ENCODE results near the gene BGN. TPM values are rescaled to one million over a fixed set of nuclear protein-coding genes. Genes with fewer than 3 reads are reported as not detected.

Gene BGN
- total RNA-seq, 2 experiments from 2014 or later = not detected

DNA sequence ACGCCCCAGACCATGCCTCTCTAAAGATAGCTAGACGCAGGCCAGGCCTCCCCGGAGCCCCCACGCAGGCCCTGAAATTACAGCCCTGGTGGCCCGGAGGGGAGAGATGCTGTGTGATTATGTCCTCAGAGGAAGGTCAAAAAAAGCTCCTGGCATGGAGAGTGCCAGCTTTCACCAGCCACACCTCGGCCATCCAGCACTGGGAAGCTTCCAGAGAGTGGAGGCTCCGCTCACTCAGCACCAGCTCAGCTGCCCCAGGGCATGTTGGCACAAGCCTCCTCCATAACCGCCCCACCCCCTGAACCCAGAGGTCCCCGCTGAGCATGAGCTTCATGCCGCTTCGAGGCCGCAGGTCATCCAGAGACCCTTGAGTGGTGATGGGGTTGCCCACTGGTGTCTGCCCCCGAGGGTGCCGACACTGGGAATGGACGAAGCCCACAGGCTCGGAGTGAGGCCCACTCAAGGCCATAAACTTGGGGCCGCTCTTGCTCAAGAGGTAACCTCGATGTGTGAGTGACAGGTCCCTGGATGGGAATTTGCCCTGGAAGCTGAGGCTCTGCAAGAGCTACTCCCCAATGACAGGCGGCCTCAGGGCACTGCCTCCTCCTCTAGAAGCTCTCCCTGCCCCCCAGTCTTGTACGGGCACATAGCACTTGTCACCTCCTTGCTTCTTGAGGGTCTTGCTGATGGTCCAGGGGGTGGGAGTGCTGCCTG lies 4.4 kb upstream of the BGN start:
- intact Hi-C loops (cut with micrococcal nuclease) = no loop called here

DNA sequence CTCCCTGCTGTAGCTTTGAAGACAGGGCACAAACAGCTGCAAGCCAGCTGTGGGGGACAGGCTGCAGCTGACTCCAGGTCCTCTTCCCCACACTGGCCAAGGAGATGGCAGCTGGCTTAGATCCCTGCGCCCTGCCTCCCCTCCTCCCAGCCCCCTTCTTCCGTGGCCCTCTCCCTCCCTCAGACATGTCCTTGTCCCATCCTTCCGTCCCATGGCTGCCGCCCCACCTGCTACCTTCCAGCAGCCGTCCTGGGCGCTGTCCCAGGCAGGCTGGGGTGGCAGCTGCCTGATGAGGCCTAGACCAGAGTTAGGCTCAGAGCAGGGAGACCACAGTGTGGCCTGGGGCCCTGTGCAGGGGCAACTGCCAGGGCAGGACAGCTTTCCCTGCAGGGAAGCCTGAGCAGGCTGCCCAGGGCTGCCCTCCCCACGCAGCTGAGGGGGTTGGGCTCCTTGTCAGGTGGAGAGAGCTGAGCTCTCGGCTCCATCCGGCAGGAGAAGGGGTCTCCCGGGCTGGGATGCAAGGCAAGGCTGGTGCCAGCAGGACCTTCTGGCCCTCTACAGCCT lies 3.3 kb upstream of the BGN start:
- intact Hi-C loops (cut with micrococcal nuclease) = no loop called here
- Mint-ChIP-seq H3K4me1 (ENCODE audit: low read depth) (peaks cover 2% of the 10 kb centered on the region), H3K27me3 (no peaks in the 10 kb centered on the region), H3K36me3 (no peaks in the 10 kb centered on the region), H3K9me3 (no peaks in the 10 kb centered on the region), H3K27ac (no peak overlapping the region), H3K4me3 (no peak overlapping the region)
- POLR2A ChIA-PET = no interaction called here
- CTCF ChIA-PET = interaction anchor here (0.9 kb wide), 1 partner anchor 15 kb away, joined by 3 read pairs; no protein-coding TSS in a partner anchor
- DNase-seq = no peak

More for the DNA sequence above, 4.4 kb upstream of the BGN start:
- DNase-seq = no peak
- H3K9me3 Mint-ChIP-seq = no peaks in the 10 kb centered on the region
- H3K27me3 Mint-ChIP-seq = no peaks in the 10 kb centered on the region
- H3K4me1 Mint-ChIP-seq (ENCODE audit: low read depth) = peaks cover 2% of the 10 kb centered on the region
- no peak overlapping the region for H3K4me3 Mint-ChIP-seq
- H3K27ac Mint-ChIP-seq = no peak overlapping the region
- ChIA-PET POLR2A (no interaction called here), CTCF (interaction anchor here (0.9 kb wide), 1 partner anchor 17 kb away, joined by 3 read pairs; no protein-coding TSS in a partner anchor)
- no peaks in the 10 kb centered on the region for H3K36me3 Mint-ChIP-seq

DNA sequence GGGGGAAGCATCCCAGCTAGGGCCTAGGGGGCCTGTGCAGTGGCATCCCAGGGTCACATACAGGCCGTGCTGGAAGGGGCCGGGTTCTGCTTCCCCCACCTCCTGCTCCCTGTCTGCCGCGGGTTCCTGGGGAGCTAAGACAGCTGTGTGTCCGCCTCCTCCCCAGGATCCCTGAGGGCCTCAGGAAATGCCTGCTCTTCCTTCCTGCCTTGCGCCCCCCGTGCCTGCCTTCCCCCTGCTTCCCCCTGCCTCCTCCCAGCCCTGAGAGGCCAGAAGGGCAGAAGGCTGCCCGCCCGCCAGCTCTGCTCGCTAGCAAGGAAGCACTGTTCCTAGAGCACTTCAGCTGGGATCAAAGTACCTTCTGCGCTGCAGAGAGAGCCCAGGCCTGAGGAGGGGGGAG lies 2.9 kb upstream of the BGN start:
- CTCF ChIA-PET = interaction anchor here (0.9 kb wide), 1 partner anchor 14 kb away, joined by 3 read pairs; no protein-coding TSS in a partner anchor
- no peak for DNase-seq
- intact Hi-C loops (cut with micrococcal nuclease) = no loop called here
- H3K9me3 Mint-ChIP-seq = no peaks in the 10 kb centered on the region
- H3K27me3 Mint-ChIP-seq = no peaks in the 10 kb centered on the region
- no peak overlapping the region for H3K27ac Mint-ChIP-seq
- POLR2A ChIA-PET = no interaction called here
- H3K36me3 Mint-ChIP-seq = no peaks in the 10 kb centered on the region
- H3K4me1 Mint-ChIP-seq (ENCODE audit: low read depth) = peaks cover 2% of the 10 kb centered on the region
- H3K4me3 Mint-ChIP-seq = no peak overlapping the region

DNA sequence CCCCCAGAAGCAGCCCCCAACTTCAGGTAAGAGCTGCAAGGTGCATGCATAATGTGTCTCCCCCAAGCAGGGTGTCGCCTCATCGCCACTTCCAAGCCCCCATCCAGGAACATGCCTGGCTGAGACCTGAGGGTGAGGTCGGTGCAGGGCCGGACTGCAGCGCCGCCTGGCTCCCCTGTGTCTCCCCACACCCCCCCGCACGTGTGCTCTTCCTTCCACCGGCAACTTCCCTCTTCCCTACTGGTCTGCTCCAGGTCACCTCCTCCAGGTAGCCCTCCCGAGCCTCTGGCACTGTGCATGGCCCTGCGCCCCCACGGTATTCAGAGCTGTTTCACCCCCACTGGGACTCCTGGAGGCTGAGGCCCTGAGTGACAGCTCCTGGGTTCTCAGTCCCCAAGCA lies 2.2 kb upstream of the BGN start:
- H3K27me3 Mint-ChIP-seq = no peaks in the 10 kb centered on the region
- ChIA-PET CTCF (interaction anchor here (0.9 kb wide), 1 partner anchor 14 kb away, joined by 3 read pairs; no protein-coding TSS in a partner anchor), POLR2A (no interaction called here)
- no peak overlapping the region for H3K4me3 Mint-ChIP-seq
- H3K27ac Mint-ChIP-seq = no peak overlapping the region
- no peaks in the 10 kb centered on the region for H3K9me3 Mint-ChIP-seq
- no peak for DNase-seq
- no peaks in the 10 kb centered on the region for H3K36me3 Mint-ChIP-seq
- peaks cover 2% of the 10 kb centered on the region for H3K4me1 Mint-ChIP-seq (ENCODE audit: low read depth)
- intact Hi-C loops (cut with micrococcal nuclease) = no loop called here

DNA sequence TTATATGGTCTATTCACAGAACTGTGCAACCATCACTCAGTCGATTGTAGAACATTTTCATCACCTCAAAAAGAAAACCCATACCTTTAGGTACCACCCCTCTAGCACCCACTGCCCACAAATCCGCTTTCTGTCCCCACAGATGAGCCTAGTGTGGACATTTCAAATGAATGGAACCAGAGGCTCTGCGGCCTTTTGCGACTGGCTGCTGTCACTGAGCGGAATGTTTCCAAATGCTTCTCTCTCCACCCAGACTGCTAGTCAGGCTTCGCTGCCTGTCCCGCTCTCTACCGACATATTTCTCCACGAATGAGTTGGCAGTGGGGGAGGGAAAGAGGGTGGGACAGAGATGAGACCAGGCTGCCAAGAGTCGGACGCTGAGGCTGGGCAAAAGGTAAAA lies 1.7 kb upstream of the BGN start:
- Mint-ChIP-seq H3K9me3 (no peaks in the 10 kb centered on the region), H3K4me1 (ENCODE audit: low read depth) (peaks cover 2% of the 10 kb centered on the region), H3K36me3 (no peaks in the 10 kb centered on the region), H3K4me3 (no peak overlapping the region), H3K27me3 (no peaks in the 10 kb centered on the region), H3K27ac (no peak overlapping the region)
- no peak for DNase-seq
- ChIA-PET POLR2A (no interaction called here), CTCF (no interaction called here)
- intact Hi-C loops (cut with micrococcal nuclease) = no loop called here

DNA sequence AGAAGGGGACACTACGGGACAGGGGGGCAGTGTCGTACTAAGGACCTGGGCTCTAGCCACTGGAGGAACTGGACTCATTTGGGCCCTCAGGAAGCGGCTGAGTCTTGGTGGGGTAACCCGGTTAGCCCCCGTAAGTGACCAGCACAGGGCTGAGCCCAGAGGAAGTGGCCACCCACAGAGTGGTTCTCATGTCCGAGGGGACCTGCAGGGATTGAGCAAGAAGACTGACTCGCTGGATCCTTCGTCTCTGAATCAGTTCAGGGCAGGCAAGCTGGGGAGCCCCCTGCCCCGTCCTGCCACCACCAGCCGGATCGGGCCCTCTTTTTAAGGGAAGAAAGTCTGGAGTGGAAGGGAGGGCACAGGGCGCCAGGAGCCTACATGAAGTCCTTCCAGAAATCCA lies 719 bp upstream of the BGN start:
- no peaks in the 10 kb centered on the region for H3K9me3 Mint-ChIP-seq
- no peaks in the 10 kb centered on the region for H3K36me3 Mint-ChIP-seq
- intact Hi-C loops (cut with micrococcal nuclease) = no loop called here
- no peaks in the 10 kb centered on the region for H3K27me3 Mint-ChIP-seq
- H3K27ac Mint-ChIP-seq = no peak overlapping the region
- peaks cover 2% of the 10 kb centered on the region for H3K4me1 Mint-ChIP-seq (ENCODE audit: low read depth)
- CTCF ChIA-PET = no interaction called here
- no peak overlapping the region for H3K4me3 Mint-ChIP-seq
- no peak for DNase-seq
- POLR2A ChIA-PET = no interaction called here

DNA sequence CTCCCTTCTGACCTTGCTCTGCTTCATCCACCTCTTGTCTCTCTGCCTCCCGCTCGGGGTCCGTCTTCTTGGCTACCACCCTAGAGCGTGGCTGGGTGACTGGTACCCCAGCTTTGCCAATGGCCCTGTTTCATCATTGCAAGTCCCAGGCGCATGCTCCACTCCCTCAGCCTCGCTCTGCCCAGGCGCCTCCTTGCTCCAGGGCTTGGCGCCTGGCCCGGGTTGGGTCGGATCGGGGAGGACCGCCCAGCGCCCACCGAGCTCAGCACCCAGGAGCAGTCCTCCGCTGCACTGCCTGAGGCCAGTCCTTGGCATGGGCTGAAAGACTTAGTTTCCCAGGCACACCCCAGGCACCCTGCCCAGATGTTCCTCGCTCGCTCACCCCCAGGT lies 577 bp downstream of the BGN start:
- POLR2A ChIA-PET = no interaction called here
- Mint-ChIP-seq H3K27me3 (no peaks in the 10 kb centered on the region), H3K4me3 (no peak overlapping the region), H3K36me3 (no peaks in the 10 kb centered on the region), H3K27ac (no peak overlapping the region), H3K9me3 (no peaks in the 10 kb centered on the region), H3K4me1 (ENCODE audit: low read depth) (peaks cover 2% of the 10 kb centered on the region)
- intact Hi-C loops (cut with micrococcal nuclease) = no loop called here
- CTCF ChIA-PET = no interaction called here
- DNase-seq = no peak

DNA sequence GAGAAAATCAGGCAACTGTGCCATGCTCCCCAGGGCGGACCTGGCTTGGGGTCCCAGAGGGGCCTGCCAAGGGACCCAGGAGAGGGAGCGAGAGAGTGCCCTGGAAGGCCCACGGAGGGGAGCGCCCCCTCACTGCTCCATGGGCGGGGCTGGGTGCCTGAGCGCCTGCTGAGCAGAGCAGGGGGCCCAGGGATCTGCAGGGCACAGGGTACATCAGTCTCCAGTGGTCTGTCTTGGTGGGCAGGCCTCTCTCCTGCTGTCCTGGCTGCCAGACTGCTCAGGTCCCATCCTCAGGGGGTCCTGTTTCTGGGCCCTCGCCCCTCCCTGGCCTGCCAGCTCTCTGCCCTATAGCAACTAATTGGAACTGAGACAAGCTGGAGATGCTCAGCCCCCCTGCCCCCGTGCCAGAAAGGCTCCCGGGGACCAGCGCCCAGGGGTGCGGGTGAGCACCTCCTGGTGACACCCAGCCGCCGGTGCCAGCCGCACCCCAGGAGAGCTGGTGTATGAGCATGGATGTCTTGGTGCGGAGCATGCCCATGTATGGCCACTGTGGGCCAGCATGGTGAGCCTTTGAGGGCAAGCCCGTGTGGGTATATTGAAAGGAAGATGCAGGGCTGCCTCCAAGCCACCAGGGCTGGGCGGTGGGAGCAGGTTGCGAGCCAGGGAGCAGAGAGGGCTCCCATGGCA lies 1.3 kb downstream of the BGN start:
- no peaks in the 10 kb centered on the region for H3K36me3 Mint-ChIP-seq
- ChIA-PET CTCF (no interaction called here), POLR2A (no interaction called here)
- no peaks in the 10 kb centered on the region for H3K9me3 Mint-ChIP-seq
- no peak for DNase-seq
- H3K27me3 Mint-ChIP-seq = no peaks in the 10 kb centered on the region
- H3K27ac Mint-ChIP-seq = no peak overlapping the region
- H3K4me1 Mint-ChIP-seq (ENCODE audit: low read depth) = peaks cover 2% of the 10 kb centered on the region
- H3K4me3 Mint-ChIP-seq = no peak overlapping the region
- intact Hi-C loops (cut with micrococcal nuclease) = no loop called here

DNA sequence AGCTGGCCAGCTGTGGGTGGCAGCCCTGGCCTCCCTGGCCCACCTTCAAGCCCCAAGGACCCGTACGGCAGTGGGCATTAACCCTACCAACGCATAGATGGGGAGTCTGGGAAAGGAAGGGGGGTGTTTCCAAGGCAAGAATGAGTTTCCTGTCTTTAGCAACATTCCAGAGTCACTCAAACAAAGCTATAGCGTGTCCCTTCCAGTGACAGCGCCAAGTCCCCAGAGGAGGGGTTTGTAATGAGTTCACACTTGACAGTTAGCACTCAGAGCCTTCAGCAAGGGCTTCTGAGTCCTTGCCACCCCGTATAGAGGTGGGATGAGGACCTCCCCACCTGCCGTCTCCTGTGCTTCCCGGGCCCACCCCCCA lies 1.8 kb downstream of the BGN start:
- no peaks in the 10 kb centered on the region for H3K36me3 Mint-ChIP-seq
- ChIA-PET POLR2A (no interaction called here), CTCF (no interaction called here)
- H3K4me3 Mint-ChIP-seq = no peak overlapping the region
- intact Hi-C loops (cut with micrococcal nuclease) = no loop called here
- H3K9me3 Mint-ChIP-seq = no peaks in the 10 kb centered on the region
- no peak for DNase-seq
- H3K27me3 Mint-ChIP-seq = no peaks in the 10 kb centered on the region
- peaks cover 2% of the 10 kb centered on the region for H3K4me1 Mint-ChIP-seq (ENCODE audit: low read depth)
- H3K27ac Mint-ChIP-seq = no peak overlapping the region

DNA sequence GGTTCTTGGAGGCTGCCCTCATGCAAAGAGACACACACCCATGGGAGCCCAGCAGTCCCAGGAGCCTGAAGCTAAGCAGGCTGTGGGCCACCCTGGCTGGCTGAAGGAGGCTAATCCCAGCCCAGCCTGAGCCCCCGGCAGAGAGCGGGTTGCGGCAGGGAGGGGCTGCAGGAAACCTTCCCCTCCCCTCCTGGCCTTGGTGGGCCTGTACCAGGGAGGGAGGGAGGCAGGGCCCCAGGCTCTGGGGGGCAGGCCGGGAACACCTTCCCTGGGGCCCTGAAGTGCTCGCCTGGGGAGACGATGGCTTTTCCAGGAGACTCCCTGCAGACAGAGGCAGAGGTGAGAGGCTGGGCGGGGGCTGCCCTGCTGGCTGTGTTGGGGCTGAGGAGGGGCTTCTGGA lies 3.7 kb downstream of the BGN start:
- DNase-seq = no peak
- H3K4me3 Mint-ChIP-seq = no peak overlapping the region
- H3K27me3 Mint-ChIP-seq = no peaks in the 10 kb centered on the region
- no peak overlapping the region for H3K27ac Mint-ChIP-seq
- POLR2A ChIA-PET = no interaction called here
- peaks cover 2% of the 10 kb centered on the region for H3K4me1 Mint-ChIP-seq (ENCODE audit: low read depth)
- no peaks in the 10 kb centered on the region for H3K9me3 Mint-ChIP-seq
- CTCF ChIA-PET = no interaction called here
- H3K36me3 Mint-ChIP-seq = no peaks in the 10 kb centered on the region
- intact Hi-C loops (cut with micrococcal nuclease) = no loop called here

DNA sequence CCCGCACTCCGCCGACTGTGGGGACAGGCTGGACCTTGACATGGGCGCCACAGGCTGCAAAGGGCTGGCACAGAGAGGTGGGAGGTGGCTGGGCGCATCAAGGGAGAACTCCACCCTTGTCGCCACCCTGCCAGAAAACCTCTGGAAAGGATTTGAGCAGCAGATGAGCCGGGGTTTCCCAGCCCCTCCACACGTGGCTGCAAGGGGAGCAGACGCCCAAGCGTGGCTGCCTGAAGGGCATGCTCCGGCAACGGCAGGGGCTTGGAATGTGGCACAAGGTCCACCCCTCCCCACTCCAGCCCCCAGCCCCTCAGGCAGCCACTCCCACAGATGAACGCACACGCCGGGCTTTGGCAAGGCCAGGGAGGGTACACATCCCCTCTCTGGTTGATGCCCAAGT lies 4.6 kb downstream of the BGN start:
- DNase-seq = no peak
- Mint-ChIP-seq H3K27ac (no peak overlapping the region), H3K27me3 (no peaks in the 10 kb centered on the region), H3K9me3 (no peaks in the 10 kb centered on the region), H3K4me3 (no peak overlapping the region), H3K36me3 (no peaks in the 10 kb centered on the region), H3K4me1 (ENCODE audit: low read depth) (peaks cover 2% of the 10 kb centered on the region)
- POLR2A ChIA-PET = no interaction called here
- CTCF ChIA-PET = no interaction called here
- intact Hi-C loops (cut with micrococcal nuclease) = no loop called here

DNA sequence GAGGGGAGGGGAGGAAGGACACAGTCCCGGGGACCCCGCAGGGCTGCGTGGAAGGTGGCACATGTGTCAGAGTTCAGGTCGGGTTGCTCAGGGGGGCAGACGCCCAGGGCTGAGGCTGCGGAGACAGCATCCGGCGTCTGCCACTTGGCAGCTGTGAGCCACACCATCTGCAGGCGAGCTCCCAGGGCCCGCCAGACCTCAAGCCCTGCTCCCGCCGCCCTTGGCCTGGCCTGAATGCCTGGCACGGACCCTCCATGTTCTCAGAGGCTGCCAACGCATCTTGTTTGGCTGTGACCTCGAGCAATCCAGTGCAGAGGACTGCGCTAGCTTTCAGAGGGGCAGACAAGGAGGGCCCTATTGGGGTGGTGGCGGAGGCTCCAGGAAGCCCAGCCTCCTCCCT lies 5.1 kb downstream of the BGN start:
- no peak overlapping the region for H3K4me3 Mint-ChIP-seq
- intact Hi-C loops (cut with micrococcal nuclease) = no loop called here
- CTCF ChIA-PET = no interaction called here
- peaks cover 2% of the 10 kb centered on the region for H3K4me1 Mint-ChIP-seq (ENCODE audit: low read depth)
- no peaks in the 10 kb centered on the region for H3K27me3 Mint-ChIP-seq
- POLR2A ChIA-PET = no interaction called here
- DNase-seq = no peak
- H3K9me3 Mint-ChIP-seq = no peaks in the 10 kb centered on the region
- H3K27ac Mint-ChIP-seq = no peak overlapping the region
- no peaks in the 10 kb centered on the region for H3K36me3 Mint-ChIP-seq

DNA sequence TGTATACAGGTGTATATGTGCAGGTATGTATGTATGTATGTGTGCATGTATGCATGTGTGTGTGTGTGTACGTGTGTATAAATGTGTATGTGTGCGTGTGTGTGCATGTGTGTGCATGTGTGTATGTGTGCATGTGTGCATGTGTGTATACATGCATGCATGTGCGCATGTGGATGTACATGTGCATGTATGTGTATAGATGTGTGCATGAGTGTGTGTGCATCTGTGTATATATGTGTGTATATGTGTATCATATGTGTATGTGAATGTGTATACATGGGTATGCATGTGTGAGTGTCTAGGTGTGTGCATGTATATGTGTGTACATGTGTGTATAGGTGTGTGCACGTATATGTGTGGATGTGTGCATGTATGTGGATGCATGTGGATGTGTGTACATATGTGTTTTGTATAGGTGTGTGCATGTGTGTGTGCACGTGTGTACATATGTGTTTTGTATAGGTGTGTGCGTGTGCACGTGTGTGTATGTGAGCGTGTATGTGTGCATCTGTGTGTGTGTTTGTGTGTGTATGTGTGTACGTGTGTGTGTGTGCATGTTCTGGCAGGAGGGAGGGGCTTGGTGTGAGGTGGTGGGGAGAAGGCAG lies 6.0 kb downstream of the BGN start:
- ChIA-PET CTCF (no interaction called here), POLR2A (no interaction called here)
- Mint-ChIP-seq H3K4me1 (ENCODE audit: low read depth) (no peaks in the 10 kb centered on the region), H3K9me3 (no peaks in the 10 kb centered on the region), H3K4me3 (no peak overlapping the region), H3K27me3 (no peaks in the 10 kb centered on the region), H3K27ac (no peak overlapping the region), H3K36me3 (no peaks in the 10 kb centered on the region)
- no peak for DNase-seq
- intact Hi-C loops (cut with micrococcal nuclease) = no loop called here
